ENCODE measurements around the gene RPL38.

RPL38 gene

GRCh38 chr17:74250324-74250995 is 47.0 kb downstream of the RPL38 start:
- no peaks in the 10 kb centered on the region for H3K36me3 ChIP-seq (ENCODE audit: insufficient read depth, low read length)
- H3K9ac ChIP-seq (ENCODE audit: low read depth, low read length): no peak overlapping the region
- H3K4me1 ChIP-seq (ENCODE audit: insufficient read depth, low read length): peaks cover 6% of the 10 kb centered on the region; the same call in 1 of the 2 replicates
- no peaks in the 10 kb centered on the region for H3K9me3 ChIP-seq (ENCODE audit: control insufficient read depth, insufficient read depth, low read length)

GRCh38 chr17:74251051-74251450 is 47.6 kb downstream of the RPL38 start:
- no peaks in the 10 kb centered on the region for H3K36me3 ChIP-seq (ENCODE audit: insufficient read depth, low read length)
- no peak overlapping the region for H3K9ac ChIP-seq (ENCODE audit: low read depth, low read length)
- H3K9me3 ChIP-seq (ENCODE audit: control insufficient read depth, insufficient read depth, low read length): no peaks in the 10 kb centered on the region
- H3K4me1 ChIP-seq (ENCODE audit: insufficient read depth, low read length): peaks cover 2% of the 10 kb centered on the region; the same call in 1 of the 2 replicates

- no peak overlapping the region for H3K9ac ChIP-seq (ENCODE audit: low read depth, low read length)
- no peaks in the 10 kb centered on the region; the same call in 1 of the 2 replicates for H3K4me1 ChIP-seq (ENCODE audit: insufficient read depth, low read length)
- H3K36me3 ChIP-seq (ENCODE audit: insufficient read depth, low read length): no peaks in the 10 kb centered on the region
- no peaks in the 10 kb centered on the region for H3K9me3 ChIP-seq (ENCODE audit: control insufficient read depth, insufficient read depth, low read length)
Measured at GRCh38 chr17:74251569-74251968, 48.1 kb downstream of the RPL38 start.

- H3K4me1 ChIP-seq (ENCODE audit: insufficient read depth, low read length): no peaks in the 10 kb centered on the region; the same call in 1 of the 2 replicates
- no peak overlapping the region for H3K9ac ChIP-seq (ENCODE audit: low read depth, low read length)
Measured at GRCh38 chr17:74252211-74252610, 48.7 kb downstream of the RPL38 start.

GRCh38 chr17:74253036-74253435 is 49.6 kb downstream of the RPL38 start:
- Histone ChIP-seq H3K9me3 (ENCODE audit: control insufficient read depth, insufficient read depth, low read length) (no peaks in the 10 kb centered on the region), H3K4me1 (ENCODE audit: insufficient read depth, low read length) (no peaks in the 10 kb centered on the region; the same call in 1 of the 2 replicates), H3K36me3 (ENCODE audit: insufficient read depth, low read length) (no peaks in the 10 kb centered on the region), H3K9ac (ENCODE audit: low read depth, low read length) (no peak overlapping the region)

More at GRCh38 chr17:74252211-74252610, 48.7 kb downstream of the RPL38 start:
- Histone ChIP-seq H3K9me3 (ENCODE audit: control insufficient read depth, insufficient read depth, low read length) (no peaks in the 10 kb centered on the region), H3K36me3 (ENCODE audit: insufficient read depth, low read length) (no peaks in the 10 kb centered on the region)

- H3K9ac ChIP-seq (ENCODE audit: low read depth, low read length): no peak overlapping the region
- H3K4me1 ChIP-seq (ENCODE audit: insufficient read depth, low read length): peaks cover 13% of the 10 kb centered on the region; the same call in 1 of the 2 replicates
- H3K36me3 ChIP-seq (ENCODE audit: insufficient read depth, low read length): 0 out of 2 replicates have a peak, but pooled peaks cover 2% of the 10 kb centered on the region
- H3K9me3 ChIP-seq (ENCODE audit: control insufficient read depth, insufficient read depth, low read length): no peaks in the 10 kb centered on the region
Measured at GRCh38 chr17:74257311-74257710, 53.8 kb downstream of the RPL38 start.

GRCh38 chr17:74259667-74260524 is 56.4 kb downstream of the RPL38 start:
- Histone ChIP-seq H3K9me3 (ENCODE audit: control insufficient read depth, insufficient read depth, low read length) (no peaks in the 10 kb centered on the region), H3K36me3 (ENCODE audit: insufficient read depth, low read length) (0 out of 2 replicates have a peak, but pooled peaks cover 2% of the 10 kb centered on the region), H3K4me1 (ENCODE audit: insufficient read depth, low read length) (peaks cover 13% of the 10 kb centered on the region; the same call in 1 of the 2 replicates), H3K9ac (ENCODE audit: low read depth, low read length) (no peak overlapping the region)

Measured in ES-I3 (cell line).